Activated gamma-delta T cell treated with anti-CD3 and anti-CD28 coated beads, Interleukin-2, amount 50 U/mL, for 16 hours (primary cell): Measurements from ENCODE around the gene NKX3-2.

ENCODE experiments used
- DNase-seq: peaks from one replicate; pipeline ENCODE4 v3.0.0-alpha.2; 2020; ENCODE audit warnings: low read depth

The NKX3-2 gene

GRCh38 chr4:13498469-13498868 lies 45.8 kb downstream of the NKX3-2 start:
- no peak for DNase-seq

DNA sequence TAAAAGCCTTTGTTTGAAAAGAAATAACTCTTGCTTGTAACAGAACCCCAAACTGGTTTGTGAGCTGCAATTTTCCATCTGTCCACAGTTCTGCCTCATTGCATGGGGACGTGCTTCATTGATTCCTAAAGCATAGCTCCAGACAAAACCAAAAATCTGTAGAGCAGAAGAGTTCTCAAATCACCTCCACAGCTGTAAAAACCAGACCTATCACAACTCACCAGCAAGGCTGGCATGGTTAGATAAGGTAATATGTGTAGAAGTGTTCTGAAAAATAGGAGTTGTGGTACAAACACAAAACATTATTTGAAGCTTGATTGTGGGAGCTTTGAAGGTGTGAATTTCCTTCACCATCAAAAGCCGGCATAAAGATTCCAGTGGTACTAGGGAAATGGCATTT lies 47.7 kb downstream of the NKX3-2 start:
- DNase-seq: no peak

DNA sequence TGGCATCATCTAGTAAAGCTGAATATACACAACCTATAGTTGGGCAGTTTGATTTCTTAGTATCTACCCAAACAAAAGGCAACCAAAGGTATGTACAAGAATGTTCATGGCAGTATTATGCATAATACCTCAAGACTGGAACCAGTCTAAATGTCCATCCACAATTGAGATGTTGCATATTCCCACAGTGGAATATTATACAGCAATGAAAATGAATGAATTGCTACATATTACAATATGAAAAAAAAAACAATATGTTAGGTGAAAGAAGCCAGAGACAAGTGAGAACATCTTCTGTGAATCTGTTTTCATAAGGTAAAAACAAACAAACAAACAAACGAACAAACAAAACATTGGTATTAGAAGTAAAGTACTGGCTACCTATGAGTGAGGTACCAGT lies 48.6 kb downstream of the NKX3-2 start:
- DNase-seq: no peak

DNA sequence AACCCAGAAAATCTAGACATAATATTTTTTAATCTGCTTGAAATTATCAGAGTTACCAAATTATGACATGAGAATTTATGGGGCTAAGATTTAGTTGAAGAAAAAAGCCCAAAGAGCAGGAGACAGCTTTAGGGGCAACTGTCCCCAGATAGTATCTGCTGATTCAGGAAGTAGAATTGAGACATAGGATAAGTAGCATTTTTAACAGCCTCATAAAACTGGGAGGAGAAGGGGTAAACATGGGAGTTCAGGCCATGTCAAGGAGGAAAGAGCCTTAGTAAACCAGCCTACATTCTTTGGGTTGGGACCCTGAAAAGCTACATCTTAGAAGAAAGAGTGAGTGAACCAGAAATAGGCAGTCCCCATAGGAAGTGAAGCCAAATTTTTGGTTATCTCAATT lies 50.5 kb downstream of the NKX3-2 start:
- DNase-seq: no peak

- no peak for DNase-seq
These were observed 51.6 kb downstream of the NKX3-2 start for GRCh38 chr4:13492747-13493146.
